Choroid plexus epithelial cell (primary cell): ENCODE data around the gene CNOT1.
"Not testable (repeated sequence)": the region's sequence is repeated elsewhere in the genome, so short reads cannot be mapped to it uniquely, and the experiment has no call there.

ENCODE experiments used
- DNase-seq: peaks from one replicate; pipeline ENCODE4 v3.0.0-alpha.2; 2010; ENCODE audit warnings: low read depth
- H3K4me3 ChIP-seq: 2 replicates; pipeline ENCODE4 v1.5.1; 2011; ENCODE audit warnings: low read depth, mild to moderate bottlenecking, control low read depth, low read length, moderate library complexity
- TF ChIP-seq, protein P1 (sequence below): conservative IDR thresholded peaks from 2 replicates; pipeline ENCODE4 v1.5.1; 2011; ENCODE audit warnings: low read depth, mild to moderate bottlenecking, control low read depth, inconsistent platforms, low read length, moderate library complexity

The CNOT1 gene

DNA sequence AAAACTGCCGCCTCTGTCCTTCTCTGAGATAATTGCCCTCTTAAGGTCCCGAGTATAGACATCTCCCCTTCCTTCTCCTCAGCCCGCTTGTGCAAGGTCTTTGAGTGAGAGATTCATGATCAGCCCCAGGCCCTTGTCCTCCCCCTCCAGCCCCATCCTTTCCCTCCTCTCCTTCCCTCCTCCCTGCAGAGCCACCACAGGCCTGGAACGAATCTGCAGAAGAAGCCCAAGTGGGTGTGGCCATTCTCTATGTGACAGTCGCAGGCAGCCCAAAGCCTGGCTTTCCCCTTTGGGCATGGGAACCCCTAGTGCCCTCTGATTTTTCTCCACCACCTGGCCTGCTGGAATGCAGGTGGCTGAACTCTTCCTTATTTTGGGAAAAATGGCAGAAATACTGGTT, 136.9 kb downstream of the CNOT1 start:
- TF ChIP-seq, protein P1, sequence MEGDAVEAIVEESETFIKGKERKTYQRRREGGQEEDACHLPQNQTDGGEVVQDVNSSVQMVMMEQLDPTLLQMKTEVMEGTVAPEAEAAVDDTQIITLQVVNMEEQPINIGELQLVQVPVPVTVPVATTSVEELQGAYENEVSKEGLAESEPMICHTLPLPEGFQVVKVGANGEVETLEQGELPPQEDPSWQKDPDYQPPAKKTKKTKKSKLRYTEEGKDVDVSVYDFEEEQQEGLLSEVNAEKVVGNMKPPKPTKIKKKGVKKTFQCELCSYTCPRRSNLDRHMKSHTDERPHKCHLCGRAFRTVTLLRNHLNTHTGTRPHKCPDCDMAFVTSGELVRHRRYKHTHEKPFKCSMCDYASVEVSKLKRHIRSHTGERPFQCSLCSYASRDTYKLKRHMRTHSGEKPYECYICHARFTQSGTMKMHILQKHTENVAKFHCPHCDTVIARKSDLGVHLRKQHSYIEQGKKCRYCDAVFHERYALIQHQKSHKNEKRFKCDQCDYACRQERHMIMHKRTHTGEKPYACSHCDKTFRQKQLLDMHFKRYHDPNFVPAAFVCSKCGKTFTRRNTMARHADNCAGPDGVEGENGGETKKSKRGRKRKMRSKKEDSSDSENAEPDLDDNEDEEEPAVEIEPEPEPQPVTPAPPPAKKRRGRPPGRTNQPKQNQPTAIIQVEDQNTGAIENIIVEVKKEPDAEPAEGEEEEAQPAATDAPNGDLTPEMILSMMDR = no peak
- DNase-seq = no peak

DNA sequence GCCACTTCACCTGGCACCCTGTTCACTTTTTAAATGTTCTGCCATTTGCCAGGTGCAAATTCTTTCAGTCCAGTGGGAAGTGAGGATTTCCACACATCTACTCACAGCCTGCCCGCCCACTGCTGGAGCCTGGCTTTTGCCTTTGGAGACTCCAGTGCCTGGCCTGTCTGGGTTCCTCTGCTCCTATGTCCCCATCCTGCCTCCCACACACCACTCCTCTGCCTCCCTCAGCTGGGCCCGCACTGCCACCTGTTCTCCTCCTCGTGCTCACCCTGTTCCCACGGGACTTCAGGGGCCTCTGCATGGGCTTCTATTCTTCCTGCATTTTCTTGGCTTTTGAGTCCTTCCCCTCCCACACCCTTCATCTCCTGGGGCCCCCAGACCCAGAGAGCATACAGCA, 137.6 kb downstream of the CNOT1 start:
- DNase-seq = no peak
- TF ChIP-seq, protein P1 = no peak
- no peak overlapping the region for H3K4me3 ChIP-seq

More for the DNA sequence above, 136.9 kb downstream of the CNOT1 start:
- no peak overlapping the region for H3K4me3 ChIP-seq

DNA sequence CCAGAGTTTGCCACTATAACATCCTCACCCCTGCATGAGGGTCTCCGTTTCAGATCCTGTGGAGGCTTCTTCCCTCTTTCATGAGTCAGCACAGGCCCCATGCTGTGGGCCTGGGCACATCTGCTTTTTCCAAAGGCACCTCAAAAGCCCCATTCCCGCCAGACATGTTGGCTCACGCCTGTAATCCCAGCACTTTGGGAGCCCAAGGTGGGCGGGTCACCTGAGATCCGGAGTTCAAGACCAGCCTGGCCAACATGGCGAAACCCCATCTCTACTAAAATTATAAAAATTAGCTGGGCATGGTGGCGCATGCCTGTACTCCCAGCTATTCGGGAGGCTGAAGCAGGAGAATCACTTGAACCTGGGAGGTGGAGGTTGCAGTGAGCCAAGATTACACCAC, 139.1 kb downstream of the CNOT1 start:
- not testable (repeated sequence) for DNase-seq, H3K4me3 ChIP-seq

DNA sequence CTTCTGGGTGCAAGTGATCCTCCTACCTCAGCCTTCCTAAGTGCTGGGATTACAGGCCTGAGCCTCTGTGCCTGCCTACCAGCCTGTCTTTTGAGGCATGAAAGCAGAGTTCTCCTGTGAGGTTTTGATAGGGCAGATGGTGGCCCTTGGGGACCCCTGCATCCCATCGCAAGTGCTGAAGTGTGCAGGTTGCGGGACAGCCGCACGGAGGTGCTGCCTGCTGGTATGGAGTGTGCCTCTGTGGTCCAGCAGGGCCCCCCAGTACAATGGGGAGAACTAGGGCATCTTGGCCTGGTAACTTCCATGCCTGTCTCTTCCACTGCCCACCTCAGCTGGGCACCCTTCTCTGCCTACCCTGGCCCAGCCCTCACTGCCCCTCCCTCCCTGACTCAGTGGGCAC, 139.6 kb downstream of the CNOT1 start:
- H3K4me3 ChIP-seq = no peak overlapping the region
- TF ChIP-seq, protein P1 = no peak
- no peak for DNase-seq

DNA sequence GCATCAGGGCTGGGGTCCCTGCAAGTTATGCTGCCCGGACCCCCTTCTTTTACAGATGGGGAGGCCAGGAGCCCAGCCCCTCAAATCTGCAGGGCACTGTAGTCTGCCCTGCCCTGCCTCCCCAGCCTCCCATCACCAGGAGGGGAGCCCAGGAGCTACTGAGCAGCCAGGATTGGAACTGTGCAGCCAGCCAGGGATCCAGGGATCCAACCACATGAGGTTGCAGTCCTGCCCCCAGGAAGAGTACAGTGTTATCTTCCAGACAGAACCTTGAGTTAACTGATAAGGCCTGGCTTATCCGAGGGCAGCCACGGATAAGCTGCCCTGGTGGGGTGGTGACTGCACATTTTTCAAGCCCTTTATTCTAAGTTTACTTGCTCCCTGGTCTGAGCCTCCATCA, 141.1 kb downstream of the CNOT1 start:
- no peak for DNase-seq
- no peak overlapping the region for H3K4me3 ChIP-seq
- TF ChIP-seq, protein P1 = no peak

DNA sequence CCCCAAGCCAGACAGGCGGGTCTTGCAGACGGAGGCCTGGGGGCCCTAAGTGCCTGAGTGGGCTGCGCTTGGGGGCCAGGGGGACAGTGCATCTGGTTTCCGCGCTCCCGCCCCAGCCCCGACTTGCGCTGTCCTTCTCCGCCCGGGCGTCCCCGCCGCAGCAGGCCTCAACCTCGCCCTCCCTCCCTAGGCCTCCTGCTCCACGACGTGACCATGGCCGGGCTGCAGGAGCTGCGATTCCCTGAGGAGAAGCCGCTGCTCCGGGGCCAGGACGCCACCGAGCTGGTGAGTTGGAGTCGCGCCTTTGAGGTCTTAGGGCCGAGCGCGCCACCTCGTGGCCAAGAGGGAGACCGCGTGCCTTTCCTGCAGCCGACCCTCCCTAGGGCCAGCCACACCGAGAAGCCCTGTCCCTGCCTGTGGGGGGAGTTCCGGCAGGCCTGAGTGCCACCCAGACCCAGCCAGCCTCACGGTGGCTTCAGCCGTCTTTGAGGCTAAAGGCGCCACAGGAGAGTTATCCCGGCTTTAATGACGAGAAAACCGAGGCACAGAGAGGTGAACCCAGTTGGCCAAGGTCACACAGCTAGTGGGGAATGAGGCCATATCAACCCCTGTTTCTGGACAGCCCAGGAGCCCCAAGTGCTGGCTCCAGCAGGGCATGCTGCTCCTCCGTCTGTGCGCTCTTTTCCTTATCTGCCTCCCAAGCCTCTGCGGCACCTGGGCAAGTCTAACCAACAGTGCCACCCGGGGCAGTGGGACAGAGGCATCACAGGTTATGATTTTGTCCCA, 141.9 kb downstream of the CNOT1 start:
- H3K4me3 ChIP-seq = no peak overlapping the region

DNA sequence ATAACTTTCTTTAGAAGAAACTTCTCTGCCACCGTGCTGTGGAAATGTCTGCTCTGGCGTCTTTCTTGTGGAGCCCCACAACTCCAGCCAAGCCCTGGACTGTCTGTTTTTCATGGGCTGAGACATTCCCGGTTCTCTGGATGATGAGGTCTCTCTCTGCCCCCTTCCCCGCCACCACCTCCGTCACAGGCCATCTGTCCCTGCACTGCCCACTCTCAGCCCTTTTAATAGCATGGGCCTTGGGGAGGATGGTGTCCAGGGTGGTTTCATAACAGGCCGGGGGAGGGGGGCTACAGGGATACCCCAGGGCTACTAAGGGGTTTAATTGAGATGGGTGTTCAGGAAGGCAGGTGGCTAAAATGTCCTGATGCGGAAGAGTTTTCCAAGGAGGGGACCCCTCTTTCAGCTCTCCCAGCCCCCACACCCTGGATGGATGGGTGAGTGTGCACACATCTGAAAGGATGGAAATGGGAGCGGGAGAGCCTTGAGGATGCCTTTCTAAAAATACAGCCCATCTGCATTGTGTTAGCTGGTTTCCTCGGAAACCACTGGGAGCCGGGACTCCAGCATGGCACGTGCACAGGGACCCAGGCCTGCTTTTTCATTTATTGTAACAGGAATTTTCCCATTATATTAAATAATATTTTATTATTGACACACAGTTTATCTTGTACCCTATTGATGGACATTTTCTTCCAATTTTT, 144.3 kb downstream of the CNOT1 start:
- TF ChIP-seq, protein P1 = no peak
- no peak for DNase-seq

More for the DNA sequence above, 141.9 kb downstream of the CNOT1 start:
- DNase-seq = peak; percentile 80
- TF ChIP-seq, protein P1 = peak; percentile 86

More for the DNA sequence above, 144.3 kb downstream of the CNOT1 start:
- H3K4me3 ChIP-seq = no peak overlapping the region
